Panc1 (cell line): ENCODE data around the gene DERL2. TPM values are rescaled to one million over a fixed set of nuclear protein-coding genes. Genes with fewer than 3 reads are reported as not detected.

Experiments used
- ATAC-seq: fragments of 200-7000 bp; cut with Tn5 transposase; 2 replicates; pipeline ENCODE4 v1.9.1; 2020; ENCODE audit warnings: mild to moderate bottlenecking, moderate library complexity
- BruUV-seq: library from RNA; stranded (reverse); fragments of 400-500 nt; replicated peaks from 2 replicates; lab custom pipeline; 2021; lab: Mats Ljungman, UMichigan
- CTCF ChIA-PET: fragments of 300-600 bp; sonication (Branson Sonifier 250); formaldehyde crosslinking; loops from one replicate; lab custom pipeline; 2022; ENCODE audit warnings: antibody characterized with exemption; lab: Charles Lee
- POLR2A ChIA-PET: fragments of 300-600 bp; sonication (Branson Sonifier 250); formaldehyde crosslinking; loops from one replicate; lab custom pipeline; 2022; ENCODE audit warnings: antibody characterized with exemption; lab: Charles Lee
- DNase-seq: peaks from one replicate; pipeline ENCODE4 v3.0.0-alpha.2; 2010; ENCODE audit warnings: low read depth, low spot score
- H3K27ac ChIP-seq: 2 replicates; pipeline ENCODE4 v1.5.1; 2011; ENCODE audit warnings: mild to moderate bottlenecking, low read length, inconsistent platforms
- H3K27me3 ChIP-seq: fragments of 200-500 bp; sonication (Bioruptor generic); 2 replicates; pipeline ENCODE4 v1.6.0; 2014; ENCODE audit warnings: low read length, inconsistent platforms; ENCODE audit not compliant: control insufficient read depth, insufficient read depth
- H3K36me3 ChIP-seq: fragments of 200-500 bp; sonication (Bioruptor generic); 2 replicates; pipeline ENCODE4 v1.5.1; 2014; ENCODE audit warnings: inconsistent platforms, mild to moderate bottlenecking, low read length, moderate library complexity; ENCODE audit not compliant: control insufficient read depth, insufficient read depth
- H3K4me1 ChIP-seq: 2 replicates; pipeline ENCODE4 v1.5.1; 2011; ENCODE audit warnings: inconsistent platforms, mild to moderate bottlenecking, low read length, moderate library complexity; ENCODE audit not compliant: control insufficient read depth, insufficient read depth
- H3K4me3 ChIP-seq, 2 experiments: 2 replicates each; pipeline ENCODE4 v1.5.1; 2011 to 2012; ENCODE audit warnings: low read depth in 2 of 2, low read length in 2 of 2, mild to moderate bottlenecking in 2 of 2, inconsistent platforms in 1 of 2, moderate library complexity in 1 of 2
- H3K9me3 ChIP-seq: fragments of 200-500 bp; sonication (Bioruptor generic); 2 replicates; pipeline ENCODE4 v1.5.1; 2014; ENCODE audit warnings: low read depth, mild to moderate bottlenecking, inconsistent platforms, low read length, moderate library complexity; ENCODE audit not compliant: control insufficient read depth, insufficient read depth
- POLR2AphosphoS5 ChIP-seq: IDR thresholded peaks from 2 replicates; pipeline ENCODE4 v1.6.1; 2012; ENCODE audit warnings: mild to moderate bottlenecking, low read depth, low read length, moderate library complexity
- SIN3A ChIP-seq: IDR thresholded peaks from 2 replicates; pipeline ENCODE4 v1.6.1; 2012; ENCODE audit warnings: low read depth, mild to moderate bottlenecking, low read length, moderate library complexity, borderline replicate concordance; ENCODE audit not compliant: insufficient read depth
- TCF7L2 ChIP-seq: IDR thresholded peaks from 2 replicates; pipeline ENCODE4 v1.6.1; 2011; ENCODE audit warnings: mild to moderate bottlenecking, low read depth, low read length, inconsistent platforms
- in situ Hi-C: cut with HindIII; loops from 2 replicates; pipeline ENCODE4 v1.10.0; 2016; ENCODE audit warnings: low sequenced_read_pairs, low pct_unique_long_range_greater_than_20kb
- intact Hi-C: fragments of 100-400 bp; cut with micrococcal nuclease; formaldehyde crosslinking; loops from one replicate; pipeline ENCODE4 v1.10.0; 2022; ENCODE audit not compliant: unreplicated experiment
- total RNA-seq: library from RNA; stranded (reverse); gene quantifications from one replicate; pipeline ENCODE4 v1.2.1, GENCODE V29; 2021; ENCODE audit not compliant: unreplicated experiment
- TF ChIP-seq, protein P1 (sequence below): fragments of 450-650 bp; IDR thresholded peaks from 2 replicates; pipeline ENCODE4 v1.5.1; 2017; ENCODE audit warnings: mild to moderate bottlenecking
- TF ChIP-seq, protein P2 (sequence below), 2 experiments: IDR thresholded peaks; 2 replicates each; pipeline ENCODE4 v1.6.1; 2011 to 2012; ENCODE audit warnings: low read depth in 2 of 2, control low read depth in 1 of 2, low read length in 1 of 2, mild to moderate bottlenecking in 1 of 2, moderate library complexity in 1 of 2; ENCODE audit not compliant: insufficient read depth in 1 of 2

The DERL2 gene
- total RNA-seq, 1 experiment from 2014 or later: 59.7 TPM

DNA sequence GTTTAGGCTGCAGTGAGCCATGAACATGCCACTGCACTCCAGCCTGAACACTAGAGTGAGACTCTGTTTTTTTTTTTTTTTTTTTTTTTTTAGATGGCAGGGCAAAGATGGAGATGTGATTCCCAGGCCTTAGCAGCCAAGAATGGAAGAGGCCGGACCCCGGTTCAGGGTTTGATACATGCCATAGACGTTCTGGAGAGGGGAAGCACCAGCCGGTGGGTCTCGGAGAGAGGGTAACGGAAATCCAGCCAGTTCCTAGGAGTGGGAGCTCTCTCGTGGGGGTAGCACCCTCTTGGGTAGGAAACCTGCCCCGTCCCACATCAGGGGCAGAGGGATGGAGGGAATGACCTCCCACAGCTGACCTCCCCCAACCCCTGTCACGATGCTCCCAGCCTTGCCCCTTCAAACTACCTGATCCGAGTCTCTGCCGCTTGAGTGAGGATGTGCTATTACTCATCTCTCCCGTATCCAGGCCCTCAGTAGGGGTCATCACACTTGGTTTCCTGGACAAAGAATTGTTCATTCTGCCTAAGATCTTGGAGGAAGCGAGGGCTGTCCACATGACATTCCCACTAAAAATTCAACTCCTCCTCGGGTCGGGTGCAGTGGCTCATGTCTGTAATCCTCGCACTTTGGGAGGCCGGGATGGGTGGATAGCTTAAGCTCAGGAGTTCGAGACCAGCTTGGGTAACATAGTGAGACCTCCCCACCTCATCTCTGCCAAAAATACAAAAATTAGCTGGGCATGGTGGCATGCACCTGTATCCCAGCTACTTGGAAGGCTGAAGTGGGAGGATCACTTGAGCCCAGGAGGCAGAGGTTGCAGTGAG is 47.7 kb upstream of the DERL2 start:
- Histone ChIP-seq H3K36me3 (no peaks in the 10 kb centered on the region), H3K4me1 (no peaks in the 10 kb centered on the region), H3K9me3 (no peaks in the 10 kb centered on the region), H3K4me3 (no peak overlapping the region), H3K27me3 (no peaks in the 10 kb centered on the region), H3K27ac (no peak overlapping the region)
- POLR2A ChIA-PET: no interaction called here
- ATAC-seq: no peak
- no peak for DNase-seq
- no TSS peak for BruUV-seq
- intact Hi-C loops (no loop called here), in situ Hi-C loops (no loop called here)
- TF ChIP-seq, protein P1, sequence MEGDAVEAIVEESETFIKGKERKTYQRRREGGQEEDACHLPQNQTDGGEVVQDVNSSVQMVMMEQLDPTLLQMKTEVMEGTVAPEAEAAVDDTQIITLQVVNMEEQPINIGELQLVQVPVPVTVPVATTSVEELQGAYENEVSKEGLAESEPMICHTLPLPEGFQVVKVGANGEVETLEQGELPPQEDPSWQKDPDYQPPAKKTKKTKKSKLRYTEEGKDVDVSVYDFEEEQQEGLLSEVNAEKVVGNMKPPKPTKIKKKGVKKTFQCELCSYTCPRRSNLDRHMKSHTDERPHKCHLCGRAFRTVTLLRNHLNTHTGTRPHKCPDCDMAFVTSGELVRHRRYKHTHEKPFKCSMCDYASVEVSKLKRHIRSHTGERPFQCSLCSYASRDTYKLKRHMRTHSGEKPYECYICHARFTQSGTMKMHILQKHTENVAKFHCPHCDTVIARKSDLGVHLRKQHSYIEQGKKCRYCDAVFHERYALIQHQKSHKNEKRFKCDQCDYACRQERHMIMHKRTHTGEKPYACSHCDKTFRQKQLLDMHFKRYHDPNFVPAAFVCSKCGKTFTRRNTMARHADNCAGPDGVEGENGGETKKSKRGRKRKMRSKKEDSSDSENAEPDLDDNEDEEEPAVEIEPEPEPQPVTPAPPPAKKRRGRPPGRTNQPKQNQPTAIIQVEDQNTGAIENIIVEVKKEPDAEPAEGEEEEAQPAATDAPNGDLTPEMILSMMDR: no peak
- TF ChIP-seq POLR2AphosphoS5 (no peak), TCF7L2 (no peak), SIN3A (no peak)
- TF ChIP-seq, protein P2, sequence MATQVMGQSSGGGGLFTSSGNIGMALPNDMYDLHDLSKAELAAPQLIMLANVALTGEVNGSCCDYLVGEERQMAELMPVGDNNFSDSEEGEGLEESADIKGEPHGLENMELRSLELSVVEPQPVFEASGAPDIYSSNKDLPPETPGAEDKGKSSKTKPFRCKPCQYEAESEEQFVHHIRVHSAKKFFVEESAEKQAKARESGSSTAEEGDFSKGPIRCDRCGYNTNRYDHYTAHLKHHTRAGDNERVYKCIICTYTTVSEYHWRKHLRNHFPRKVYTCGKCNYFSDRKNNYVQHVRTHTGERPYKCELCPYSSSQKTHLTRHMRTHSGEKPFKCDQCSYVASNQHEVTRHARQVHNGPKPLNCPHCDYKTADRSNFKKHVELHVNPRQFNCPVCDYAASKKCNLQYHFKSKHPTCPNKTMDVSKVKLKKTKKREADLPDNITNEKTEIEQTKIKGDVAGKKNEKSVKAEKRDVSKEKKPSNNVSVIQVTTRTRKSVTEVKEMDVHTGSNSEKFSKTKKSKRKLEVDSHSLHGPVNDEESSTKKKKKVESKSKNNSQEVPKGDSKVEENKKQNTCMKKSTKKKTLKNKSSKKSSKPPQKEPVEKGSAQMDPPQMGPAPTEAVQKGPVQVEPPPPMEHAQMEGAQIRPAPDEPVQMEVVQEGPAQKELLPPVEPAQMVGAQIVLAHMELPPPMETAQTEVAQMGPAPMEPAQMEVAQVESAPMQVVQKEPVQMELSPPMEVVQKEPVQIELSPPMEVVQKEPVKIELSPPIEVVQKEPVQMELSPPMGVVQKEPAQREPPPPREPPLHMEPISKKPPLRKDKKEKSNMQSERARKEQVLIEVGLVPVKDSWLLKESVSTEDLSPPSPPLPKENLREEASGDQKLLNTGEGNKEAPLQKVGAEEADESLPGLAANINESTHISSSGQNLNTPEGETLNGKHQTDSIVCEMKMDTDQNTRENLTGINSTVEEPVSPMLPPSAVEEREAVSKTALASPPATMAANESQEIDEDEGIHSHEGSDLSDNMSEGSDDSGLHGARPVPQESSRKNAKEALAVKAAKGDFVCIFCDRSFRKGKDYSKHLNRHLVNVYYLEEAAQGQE (IDR thresholded peaks at IDR 0.05; ENCODE audit: insufficient read depth in 1 of 2, low read depth in 2 of 2, low read length in 1 of 2): no peak
- CTCF ChIA-PET: no interaction called here

DNA sequence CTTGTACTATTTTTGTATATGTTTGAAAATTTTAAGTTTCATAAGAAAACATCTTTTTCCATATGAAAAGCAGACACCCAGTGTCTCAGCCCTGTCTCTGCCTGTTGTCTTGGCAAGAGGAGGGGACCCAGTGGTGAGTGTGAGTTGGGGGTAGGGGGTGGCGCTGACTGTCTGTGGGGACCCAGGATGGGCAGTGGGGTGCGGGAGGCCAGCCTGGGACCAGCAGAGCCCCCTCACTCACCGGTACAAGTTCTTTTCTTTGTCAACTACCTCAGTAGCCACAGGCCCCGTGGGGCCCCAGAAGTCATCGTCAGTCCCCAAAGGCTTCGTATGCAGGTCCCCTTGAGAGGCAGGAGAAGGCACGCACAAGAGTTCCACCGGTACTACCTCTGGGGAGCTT is 46.6 kb upstream of the DERL2 start:
- Histone ChIP-seq H3K27me3 (no peaks in the 10 kb centered on the region), H3K36me3 (no peaks in the 10 kb centered on the region), H3K4me3 (no peak overlapping the region), H3K9me3 (no peaks in the 10 kb centered on the region), H3K27ac (no peak overlapping the region), H3K4me1 (no peaks in the 10 kb centered on the region)
- no TSS peak for BruUV-seq
- no peak for TF ChIP-seq POLR2AphosphoS5
- TF ChIP-seq, protein P2 (IDR thresholded peaks at IDR 0.05; ENCODE audit: insufficient read depth in 1 of 2, low read depth in 2 of 2, low read length in 1 of 2): no peak
- no peak for TF ChIP-seq SIN3A
- no peak for TF ChIP-seq TCF7L2
- TF ChIP-seq, protein P1: no peak
- intact Hi-C loops (no loop called here), in situ Hi-C loops (no loop called here)
- CTCF ChIA-PET: no interaction called here
- DNase-seq (no peak), ATAC-seq (no peak)
- POLR2A ChIA-PET: no interaction called here
